ENCODE results near the gene GNAQ. TPM values are rescaled to one million over a fixed set of nuclear protein-coding genes. Genes with fewer than 3 reads are reported as not detected.

Gene GNAQ
- total RNA-seq, 1 experiment from 2014 or later: 0.51 TPM

DNA sequence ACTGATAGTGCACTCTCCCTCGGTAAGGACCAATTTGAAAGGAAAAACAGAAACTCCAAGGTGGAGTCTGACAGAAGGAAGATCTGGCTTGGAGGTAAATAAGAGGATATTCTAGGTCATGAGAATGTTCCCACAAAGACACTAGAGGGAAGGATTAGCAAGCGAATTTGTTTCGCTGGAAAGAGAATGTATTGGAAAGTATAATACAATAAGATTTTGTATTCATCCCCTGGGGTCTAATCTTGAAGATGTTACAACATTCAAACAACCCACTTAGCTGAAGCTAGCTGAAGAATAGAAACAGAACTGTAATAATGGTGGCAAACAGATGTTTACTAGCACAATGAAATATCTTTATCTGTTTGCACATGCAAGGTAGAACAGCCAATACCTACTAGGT lies 158.7 kb downstream of the GNAQ start:
- Histone ChIP-seq H3K4me1 (ENCODE audit: insufficient read depth, low read length) (no peaks in the 10 kb centered on the region), H3K36me3 (ENCODE audit: low read depth, low read length) (no peaks in the 10 kb centered on the region), H3K27me3 (ENCODE audit: low read length) (no peaks in the 10 kb centered on the region), H3K27ac (ENCODE audit: low read length) (no peak overlapping the region), H4K20me1 (ENCODE audit: low read length) (no peaks in the 10 kb centered on the region), H3F3A (ENCODE audit: low read length, unreplicated experiment) (no peaks in the 10 kb centered on the region), H2AFZ (ENCODE audit: low read length) (no peak overlapping the region), H3K4me3 (ENCODE audit: low read length) (no peak overlapping the region), H3K9ac (ENCODE audit: low read length) (no peak overlapping the region), H3K9me2 (replicated peaks; ENCODE audit: low read length) (no peaks in the 10 kb centered on the region), H3K79me2 (ENCODE audit: low read length) (no peaks in the 10 kb centered on the region), H3K4me2 (ENCODE audit: low read length) (no peak overlapping the region), H3K9me3 (ENCODE audit: low read length) (no peaks in the 10 kb centered on the region)
- DNase-seq: no peak
- no peak for ATAC-seq
- ChIA-PET POLR2A (ENCODE audit: unreplicated experiment) (no interaction called here), CTCF (no interaction called here)
- intact Hi-C loops (cut with micrococcal nuclease): no loop called here
- no TSS peak for BruUV-seq (replicated peaks)
- TF ChIP-seq EZH2phosphoT487 (IDR thresholded peaks at IDR 0.05; ENCODE audit: borderline replicate concordance, low read length) (no peak), EZH2 (IDR thresholded peaks at IDR 0.05; ENCODE audit: low read length, unreplicated experiment) (no peak)
- TF ChIP-seq, protein P1, sequence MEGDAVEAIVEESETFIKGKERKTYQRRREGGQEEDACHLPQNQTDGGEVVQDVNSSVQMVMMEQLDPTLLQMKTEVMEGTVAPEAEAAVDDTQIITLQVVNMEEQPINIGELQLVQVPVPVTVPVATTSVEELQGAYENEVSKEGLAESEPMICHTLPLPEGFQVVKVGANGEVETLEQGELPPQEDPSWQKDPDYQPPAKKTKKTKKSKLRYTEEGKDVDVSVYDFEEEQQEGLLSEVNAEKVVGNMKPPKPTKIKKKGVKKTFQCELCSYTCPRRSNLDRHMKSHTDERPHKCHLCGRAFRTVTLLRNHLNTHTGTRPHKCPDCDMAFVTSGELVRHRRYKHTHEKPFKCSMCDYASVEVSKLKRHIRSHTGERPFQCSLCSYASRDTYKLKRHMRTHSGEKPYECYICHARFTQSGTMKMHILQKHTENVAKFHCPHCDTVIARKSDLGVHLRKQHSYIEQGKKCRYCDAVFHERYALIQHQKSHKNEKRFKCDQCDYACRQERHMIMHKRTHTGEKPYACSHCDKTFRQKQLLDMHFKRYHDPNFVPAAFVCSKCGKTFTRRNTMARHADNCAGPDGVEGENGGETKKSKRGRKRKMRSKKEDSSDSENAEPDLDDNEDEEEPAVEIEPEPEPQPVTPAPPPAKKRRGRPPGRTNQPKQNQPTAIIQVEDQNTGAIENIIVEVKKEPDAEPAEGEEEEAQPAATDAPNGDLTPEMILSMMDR (conservative IDR thresholded peaks at IDR 0.05; ENCODE audit: low read depth, low read length): no peak

DNA sequence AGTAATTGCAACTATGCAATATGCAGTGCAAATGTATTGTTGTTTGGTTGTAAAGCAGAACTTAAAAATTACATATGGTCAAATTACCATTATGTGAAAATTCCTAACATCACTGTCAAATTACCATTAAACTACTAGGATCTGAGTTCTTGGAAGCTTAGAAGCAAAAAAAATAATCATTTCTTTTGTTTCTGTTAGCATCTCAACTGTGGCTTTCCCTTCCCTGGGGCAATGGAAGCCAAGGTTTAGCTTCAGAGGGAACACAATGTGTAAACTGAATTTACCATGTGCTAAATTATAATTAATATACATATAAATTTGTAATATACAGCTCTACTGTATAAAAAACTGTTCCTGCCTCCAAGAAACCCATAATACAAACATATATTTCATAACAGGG lies 159.4 kb downstream of the GNAQ start:
- ChIA-PET POLR2A (ENCODE audit: unreplicated experiment) (no interaction called here), CTCF (no interaction called here)
- H3K4me1 ChIP-seq (ENCODE audit: insufficient read depth, low read length): no peaks in the 10 kb centered on the region
- BruUV-seq (replicated peaks): no TSS peak
- no peaks in the 10 kb centered on the region for H3K9me2 ChIP-seq (replicated peaks; ENCODE audit: low read length)
- no peaks in the 10 kb centered on the region for H3K36me3 ChIP-seq (ENCODE audit: low read depth, low read length)
- TF ChIP-seq, protein P1 (conservative IDR thresholded peaks at IDR 0.05; ENCODE audit: low read depth, low read length): no peak
- TF ChIP-seq EZH2 (IDR thresholded peaks at IDR 0.05; ENCODE audit: low read length, unreplicated experiment): no peak
- no peak for TF ChIP-seq EZH2phosphoT487 (IDR thresholded peaks at IDR 0.05; ENCODE audit: borderline replicate concordance, low read length)
- no peak overlapping the region for H3K4me3 ChIP-seq (ENCODE audit: low read length)
- ATAC-seq (no peak), DNase-seq (no peak)
- H3K79me2 ChIP-seq (ENCODE audit: low read length): no peaks in the 10 kb centered on the region
- H2AFZ ChIP-seq (ENCODE audit: low read length): no peak overlapping the region
- H3F3A ChIP-seq (ENCODE audit: low read length, unreplicated experiment): no peaks in the 10 kb centered on the region
- intact Hi-C loops (cut with micrococcal nuclease): no loop called here
- H3K9me3 ChIP-seq (ENCODE audit: low read length): no peaks in the 10 kb centered on the region
- H3K27me3 ChIP-seq (ENCODE audit: low read length): no peaks in the 10 kb centered on the region
- H4K20me1 ChIP-seq (ENCODE audit: low read length): no peaks in the 10 kb centered on the region
- no peak overlapping the region for H3K27ac ChIP-seq (ENCODE audit: low read length)
- H3K4me2 ChIP-seq (ENCODE audit: low read length): no peak overlapping the region
- no peak overlapping the region for H3K9ac ChIP-seq (ENCODE audit: low read length)

DNA sequence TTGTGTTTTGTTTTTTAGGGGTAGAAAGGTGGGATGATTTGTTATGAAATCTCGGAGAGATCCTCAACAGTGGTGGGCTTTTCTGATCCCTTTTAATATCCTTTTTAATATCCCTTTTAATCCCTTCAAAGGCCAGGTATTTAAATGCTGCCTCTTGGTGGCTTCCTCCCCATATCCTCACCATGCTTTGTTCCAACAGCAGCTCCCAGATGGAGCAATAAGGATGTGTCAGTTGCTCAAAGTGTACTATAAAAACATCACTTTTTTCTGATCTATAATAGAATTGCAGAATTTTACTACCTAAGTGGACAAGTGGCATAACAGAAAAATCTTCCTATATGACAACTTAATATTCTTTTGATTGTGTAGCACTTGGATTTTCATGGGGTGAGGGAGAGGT lies 160.1 kb downstream of the GNAQ start:
- Histone ChIP-seq H3K4me3 (ENCODE audit: low read length) (no peak overlapping the region), H3K9me2 (replicated peaks; ENCODE audit: low read length) (no peaks in the 10 kb centered on the region), H3K27me3 (ENCODE audit: low read length) (no peaks in the 10 kb centered on the region), H3K4me1 (ENCODE audit: insufficient read depth, low read length) (no peaks in the 10 kb centered on the region), H3K9ac (ENCODE audit: low read length) (no peak overlapping the region), H3K9me3 (ENCODE audit: low read length) (no peaks in the 10 kb centered on the region), H4K20me1 (ENCODE audit: low read length) (no peaks in the 10 kb centered on the region), H2AFZ (ENCODE audit: low read length) (no peak overlapping the region), H3K79me2 (ENCODE audit: low read length) (no peaks in the 10 kb centered on the region), H3K27ac (ENCODE audit: low read length) (no peak overlapping the region), H3K36me3 (ENCODE audit: low read depth, low read length) (no peaks in the 10 kb centered on the region), H3F3A (ENCODE audit: low read length, unreplicated experiment) (no peaks in the 10 kb centered on the region), H3K4me2 (ENCODE audit: low read length) (no peak overlapping the region)
- ChIA-PET POLR2A (ENCODE audit: unreplicated experiment) (no interaction called here), CTCF (no interaction called here)
- intact Hi-C loops (cut with micrococcal nuclease): no loop called here
- BruUV-seq (replicated peaks): no TSS peak
- TF ChIP-seq EZH2 (IDR thresholded peaks at IDR 0.05; ENCODE audit: low read length, unreplicated experiment) (no peak), EZH2phosphoT487 (IDR thresholded peaks at IDR 0.05; ENCODE audit: borderline replicate concordance, low read length) (no peak)
- TF ChIP-seq, protein P1 (conservative IDR thresholded peaks at IDR 0.05; ENCODE audit: low read depth, low read length): no peak
- ATAC-seq: no peak
- DNase-seq: no peak
